MCF 10A (cell line): ENCODE data around the gene CRABP1. TPM values are rescaled to one million over a fixed set of nuclear protein-coding genes. Genes with fewer than 3 reads are reported as not detected.

Source experiments
- BruUV-seq: library from RNA; stranded (reverse); fragments of 400-500 nt; replicated peaks from 2 replicates; lab custom pipeline; 2021; lab: Mats Ljungman, UMichigan
- CTCF ChIA-PET: fragments of 300-600 bp; sonication (Branson Sonifier 250); formaldehyde crosslinking; extraction: SDS; loops from one replicate; lab custom pipeline; 2021; ENCODE audit warnings: antibody characterized with exemption, inconsistent platforms; lab: Yijun Ruan, JAX
- POLR2A ChIA-PET: fragments of 300-600, 350-650 bp; sonication (Branson Sonifier 250); formaldehyde crosslinking; extraction: SDS; loops from one replicate; lab custom pipeline; 2020; ENCODE audit warnings: antibody characterized with exemption, inconsistent platforms; lab: Yijun Ruan, JAX
- DNase-seq: peaks from one replicate; pipeline ENCODE4 v3.0.0-alpha.2; 2018; ENCODE audit not compliant: unreplicated experiment
- H3K27ac Mint-ChIP-seq: one replicate; pipeline ENCODE4 v1.8.0; 2022; ENCODE audit warnings: mild to moderate bottlenecking, low read depth, mixed read lengths; ENCODE audit not compliant: unreplicated experiment
- H3K27me3 Mint-ChIP-seq: one replicate; pipeline ENCODE4 v1.8.0; 2022; ENCODE audit warnings: mixed read lengths; ENCODE audit not compliant: insufficient read depth, unreplicated experiment
- H3K36me3 Mint-ChIP-seq: one replicate; pipeline ENCODE4 v1.8.0; 2022; ENCODE audit warnings: mild to moderate bottlenecking, moderate library complexity, mixed read lengths; ENCODE audit not compliant: insufficient read depth, unreplicated experiment
- H3K4me1 Mint-ChIP-seq: one replicate; pipeline ENCODE4 v1.8.0; 2022; ENCODE audit warnings: mixed read lengths; ENCODE audit not compliant: insufficient read depth, unreplicated experiment
- H3K4me3 Mint-ChIP-seq: one replicate; pipeline ENCODE4 v1.8.0; 2022; ENCODE audit warnings: mild to moderate bottlenecking, moderate library complexity, mixed read lengths; ENCODE audit not compliant: unreplicated experiment
- H3K9me3 Mint-ChIP-seq: one replicate; pipeline ENCODE4 v1.8.0; 2022; ENCODE audit warnings: mixed read lengths; ENCODE audit not compliant: unreplicated experiment
- intact Hi-C: fragments of 100-400 bp; cut with micrococcal nuclease; formaldehyde crosslinking; loops from 2 replicates; pipeline ENCODE4 v1.14.1; 2022
- total RNA-seq: library from RNA; stranded (reverse); gene quantifications from 2 replicates; pipeline ENCODE4 v1.2.3, GENCODE V29; 2022
- TF ChIP-seq, protein P1 (sequence below): fragments of 200-600 bp; IDR thresholded peaks from one replicate; pipeline ENCODE4 v1.8.0; 2022; ENCODE audit warnings: antibody characterized with exemption, mild to moderate bottlenecking; ENCODE audit not compliant: unreplicated experiment

The CRABP1 gene
- total RNA-seq, 1 experiment from 2014 or later: not detected

DNA sequence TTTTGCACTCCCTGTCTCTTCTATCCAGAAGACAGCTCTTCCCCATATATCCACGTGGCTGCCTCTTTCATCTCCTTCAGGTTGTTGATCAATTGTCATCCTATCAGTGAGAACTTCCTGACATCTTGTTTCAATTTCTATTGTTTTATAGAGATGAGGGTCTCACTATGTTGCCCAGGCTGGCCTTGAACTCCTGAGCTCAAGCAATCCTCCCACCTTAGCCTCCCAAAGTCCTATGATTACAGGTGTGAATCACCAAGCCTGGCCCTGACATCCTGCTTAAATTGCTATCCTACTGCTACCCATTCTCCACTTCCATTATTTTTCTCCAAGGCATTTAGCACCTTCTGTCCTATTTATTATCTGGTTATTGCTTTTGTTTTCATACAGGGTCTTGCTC lies 53.0 kb downstream of the CRABP1 start:
- ChIA-PET CTCF (interaction anchor here (0.8 to 1.4 kb wide), 2 partner anchors 20 to 85 kb away, joined by 3 to 4 read pairs; no protein-coding TSS in a partner anchor), POLR2A (no interaction called here)
- BruUV-seq: no TSS peak
- TF ChIP-seq, protein P1, sequence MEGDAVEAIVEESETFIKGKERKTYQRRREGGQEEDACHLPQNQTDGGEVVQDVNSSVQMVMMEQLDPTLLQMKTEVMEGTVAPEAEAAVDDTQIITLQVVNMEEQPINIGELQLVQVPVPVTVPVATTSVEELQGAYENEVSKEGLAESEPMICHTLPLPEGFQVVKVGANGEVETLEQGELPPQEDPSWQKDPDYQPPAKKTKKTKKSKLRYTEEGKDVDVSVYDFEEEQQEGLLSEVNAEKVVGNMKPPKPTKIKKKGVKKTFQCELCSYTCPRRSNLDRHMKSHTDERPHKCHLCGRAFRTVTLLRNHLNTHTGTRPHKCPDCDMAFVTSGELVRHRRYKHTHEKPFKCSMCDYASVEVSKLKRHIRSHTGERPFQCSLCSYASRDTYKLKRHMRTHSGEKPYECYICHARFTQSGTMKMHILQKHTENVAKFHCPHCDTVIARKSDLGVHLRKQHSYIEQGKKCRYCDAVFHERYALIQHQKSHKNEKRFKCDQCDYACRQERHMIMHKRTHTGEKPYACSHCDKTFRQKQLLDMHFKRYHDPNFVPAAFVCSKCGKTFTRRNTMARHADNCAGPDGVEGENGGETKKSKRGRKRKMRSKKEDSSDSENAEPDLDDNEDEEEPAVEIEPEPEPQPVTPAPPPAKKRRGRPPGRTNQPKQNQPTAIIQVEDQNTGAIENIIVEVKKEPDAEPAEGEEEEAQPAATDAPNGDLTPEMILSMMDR: no peak
- intact Hi-C loops: no loop called here
- DNase-seq: no peak
- Mint-ChIP-seq H3K27me3 (peaks cover under 1% of the 10 kb centered on the region), H3K36me3 (no peaks in the 10 kb centered on the region), H3K9me3 (no peaks in the 10 kb centered on the region), H3K4me3 (no peak overlapping the region), H3K27ac (no peak overlapping the region), H3K4me1 (no peaks in the 10 kb centered on the region)

DNA sequence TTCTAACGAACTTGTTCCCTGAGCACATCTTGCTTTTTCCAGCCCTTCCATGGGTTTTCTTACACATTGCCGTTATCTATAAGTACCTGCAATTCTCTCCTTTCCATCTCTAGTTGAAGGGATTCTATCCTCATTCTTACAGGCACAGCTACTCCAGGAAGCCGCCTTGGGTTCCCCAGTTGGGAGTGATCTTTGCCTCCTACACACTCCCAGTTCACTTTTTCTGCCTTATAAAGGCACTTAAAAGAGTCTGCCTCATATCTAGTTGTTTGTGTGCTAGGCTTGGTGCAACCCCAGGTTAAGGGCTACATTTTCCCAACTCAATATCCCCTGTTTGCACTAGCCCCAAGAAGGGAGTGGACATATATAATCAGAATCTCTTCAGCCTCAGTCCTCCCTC lies 53.9 kb downstream of the CRABP1 start:
- TF ChIP-seq, protein P1: no peak
- intact Hi-C loops: no loop called here
- BruUV-seq: no TSS peak
- no peak for DNase-seq
- Mint-ChIP-seq H3K36me3 (no peaks in the 10 kb centered on the region), H3K27me3 (no peaks in the 10 kb centered on the region), H3K4me1 (no peaks in the 10 kb centered on the region), H3K27ac (no peak overlapping the region), H3K9me3 (no peaks in the 10 kb centered on the region), H3K4me3 (no peak overlapping the region)
- CTCF ChIA-PET: interaction anchor here (0.7 to 3.2 kb wide), 4 partner anchors 15 to 86 kb away, joined by 3 to 7 read pairs (median 4); no protein-coding TSS in a partner anchor
- POLR2A ChIA-PET: no interaction called here

DNA sequence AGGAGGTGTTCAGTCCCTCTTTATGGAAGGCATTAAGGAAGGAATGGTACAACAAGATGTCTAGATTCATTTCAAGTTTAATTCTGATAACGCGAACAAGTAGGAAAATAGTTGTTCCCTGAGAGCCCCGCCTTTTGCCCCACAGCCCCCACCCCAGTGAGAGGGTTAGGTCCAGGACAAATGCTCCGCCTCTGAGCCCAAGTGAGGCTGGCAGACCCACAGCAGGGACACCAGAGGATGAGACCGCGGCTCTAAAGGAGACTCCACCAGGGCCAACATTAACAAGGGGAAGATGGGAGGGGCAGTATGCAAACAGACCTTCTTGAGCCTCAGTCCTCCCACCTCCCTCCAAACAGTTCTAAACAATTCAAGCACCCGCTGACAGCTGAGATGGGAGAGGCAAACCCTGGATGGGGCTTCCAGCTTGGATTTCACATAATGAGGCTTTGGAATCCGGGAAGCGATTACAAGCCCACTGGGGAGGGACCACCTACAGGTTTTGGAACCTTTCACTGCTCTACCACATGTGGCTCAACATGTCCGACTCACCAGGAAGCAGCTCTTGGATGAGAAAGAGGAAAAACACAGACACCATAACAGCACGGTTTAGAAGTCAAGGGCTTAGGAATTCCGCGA lies 54.9 kb downstream of the CRABP1 start:
- ChIA-PET CTCF (interaction anchor here (1.1 to 3.2 kb wide), 2 partner anchors 21 to 28 kb away, joined by 3 to 7 read pairs; no protein-coding TSS in a partner anchor), POLR2A (no interaction called here)
- Mint-ChIP-seq H3K9me3 (no peaks in the 10 kb centered on the region), H3K4me3 (no peak overlapping the region), H3K36me3 (no peaks in the 10 kb centered on the region), H3K4me1 (no peaks in the 10 kb centered on the region), H3K27me3 (no peaks in the 10 kb centered on the region), H3K27ac (no peak overlapping the region)
- DNase-seq: no peak
- TF ChIP-seq, protein P1: no peak
- intact Hi-C loops: no loop called here
- BruUV-seq: no TSS peak

DNA sequence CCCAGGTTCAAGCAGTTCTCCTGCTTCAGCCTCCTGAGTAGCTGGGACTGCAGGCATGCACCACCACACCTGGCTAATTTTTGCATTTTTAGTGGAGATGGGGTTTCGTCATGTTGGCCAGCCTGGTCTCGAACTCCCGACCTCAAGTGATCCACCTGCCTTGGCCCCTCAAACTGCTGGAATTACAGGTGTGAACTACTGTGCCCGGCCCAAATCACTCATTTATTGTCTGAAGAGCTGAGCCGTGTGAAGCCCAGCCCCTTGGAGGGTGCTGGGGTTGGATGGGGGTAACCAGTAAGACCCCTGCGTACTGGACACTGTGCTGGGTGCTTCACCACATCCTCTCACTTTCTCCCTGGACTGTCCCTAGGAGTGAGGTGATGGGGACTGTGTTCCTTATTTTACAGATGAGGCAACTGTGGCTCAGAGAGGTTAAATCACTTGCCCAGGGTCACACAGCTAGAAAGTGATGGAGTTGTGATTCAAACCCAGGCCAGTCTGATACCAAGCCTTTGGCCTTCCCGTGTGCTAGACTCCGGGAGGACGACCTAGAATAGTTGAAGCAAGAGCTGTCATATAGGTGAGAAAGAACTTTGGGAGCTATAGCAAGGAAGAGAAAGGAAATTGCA lies 56.1 kb downstream of the CRABP1 start:
- H3K4me1 Mint-ChIP-seq: no peaks in the 10 kb centered on the region
- no peaks in the 10 kb centered on the region for H3K27me3 Mint-ChIP-seq
- no peaks in the 10 kb centered on the region for H3K9me3 Mint-ChIP-seq
- POLR2A ChIA-PET: interaction anchor here (1.5 kb wide), 1 partner anchor 15 kb away, joined by 3 read pairs; no protein-coding TSS in a partner anchor
- no peak overlapping the region for H3K4me3 Mint-ChIP-seq
- CTCF ChIA-PET: interaction anchor here (3.2 kb wide), 1 partner anchor 27 kb away, joined by 7 read pairs; no protein-coding TSS in a partner anchor
- H3K27ac Mint-ChIP-seq: no peak overlapping the region
- TF ChIP-seq, protein P1: no peak
- intact Hi-C loops: no loop called here
- no TSS peak for BruUV-seq
- DNase-seq: no peak
- no peaks in the 10 kb centered on the region for H3K36me3 Mint-ChIP-seq
